Parathyroid adenoma (tissue), 2 donors: ENCODE data around the gene NFILZ.

Source experiments
- H2AFZ ChIP-seq: fragments of 300-600 bp; sonication (generic); one replicate; pipeline ENCODE4 v1.7.0; 2017; ENCODE audit warnings: antibody characterized with exemption, mild to moderate bottlenecking
- H3K27ac ChIP-seq: fragments of 300-600 bp; sonication (generic); one replicate; pipeline ENCODE4 v1.7.0; 2017
- H3K27me3 ChIP-seq: fragments of 300-600 bp; sonication (generic); one replicate; pipeline ENCODE4 v1.7.0; 2017; ENCODE audit warnings: low read length; ENCODE audit not compliant: control insufficient read depth, insufficient read depth
- H3K36me3 ChIP-seq: fragments of 300-600 bp; sonication (generic); one replicate; pipeline ENCODE4 v1.7.0; 2017; ENCODE audit warnings: low read length; ENCODE audit not compliant: control insufficient read depth, insufficient read depth
- H3K4me1 ChIP-seq: fragments of 300-600 bp; sonication (generic); one replicate; pipeline ENCODE4 v1.7.0; 2017; ENCODE audit warnings: control low read depth
- H3K4me2 ChIP-seq: fragments of 300-600 bp; sonication (generic); one replicate; pipeline ENCODE4 v1.7.0; 2017; ENCODE audit warnings: low read length
- H3K4me3 ChIP-seq: fragments of 300-600 bp; sonication (generic); one replicate; pipeline ENCODE4 v1.7.0; 2017; ENCODE audit warnings: low read depth, low read length
- H3K79me2 ChIP-seq: fragments of 300-600 bp; sonication (generic); one replicate; pipeline ENCODE4 v1.7.0; 2017; ENCODE audit warnings: control low read depth
- H3K9ac ChIP-seq: fragments of 300-600 bp; sonication (generic); one replicate; pipeline ENCODE4 v1.7.0; 2017; ENCODE audit warnings: mild to moderate bottlenecking
- H3K9me3 ChIP-seq: fragments of 300-600 bp; sonication (generic); one replicate; pipeline ENCODE4 v1.7.0; 2017; ENCODE audit warnings: low read length; ENCODE audit not compliant: control insufficient read depth
- CTCF ChIP-seq: fragments of 300-600 bp; sonication (generic); IDR thresholded peaks from one replicate; pipeline ENCODE4 v1.7.0; 2017; ENCODE audit warnings: antibody characterized with exemption, mild to moderate bottlenecking
- donor health status: primary hyperparathyroidism.

The NFILZ gene

DNA sequence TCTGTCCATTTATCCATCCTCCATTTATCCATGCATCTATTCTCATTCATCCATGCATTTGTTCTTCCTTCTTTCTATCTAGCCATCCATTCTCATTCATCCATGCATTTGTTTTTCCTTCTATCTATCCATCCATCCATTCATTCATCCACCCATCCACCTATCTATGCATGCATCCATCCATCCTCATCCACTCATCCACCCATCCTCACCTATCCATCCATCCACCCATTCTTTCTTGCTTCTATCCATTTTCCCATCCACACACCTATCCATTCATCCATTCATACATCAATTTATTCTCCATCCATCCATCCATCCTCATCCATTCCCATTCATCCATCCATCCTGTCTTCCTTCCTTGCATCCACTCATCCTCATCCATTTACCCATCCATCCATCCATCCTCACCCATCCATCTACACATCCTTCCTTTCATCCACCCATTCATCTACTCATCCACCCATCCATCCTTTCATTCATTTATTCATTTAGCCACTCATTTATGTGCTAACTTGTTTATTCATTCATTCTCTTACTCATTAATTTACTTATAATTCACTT, 47.9 kb downstream of the NFILZ start:
- H3K9ac ChIP-seq = no peak overlapping the region
- H2AFZ ChIP-seq = no peak overlapping the region
- TF ChIP-seq CTCF = no peak
- H3K79me2 ChIP-seq = no peaks in the 10 kb centered on the region
- H3K36me3 ChIP-seq = no peaks in the 10 kb centered on the region
- H3K4me3 ChIP-seq = no peak overlapping the region
- no peaks in the 10 kb centered on the region for H3K9me3 ChIP-seq
- no peaks in the 10 kb centered on the region for H3K4me1 ChIP-seq
- no peaks in the 10 kb centered on the region for H3K27me3 ChIP-seq
- no peak overlapping the region for H3K4me2 ChIP-seq
- no peak overlapping the region for H3K27ac ChIP-seq
